Retinal pigment epithelial cell (primary cell): ENCODE measurements around the gene POLL.

Source experiments
- DNase-seq: peaks from one replicate; pipeline ENCODE4 v3.0.0-alpha.2; 2010; ENCODE audit warnings: low read depth
- H3K4me3 ChIP-seq: 2 replicates; pipeline ENCODE4 v1.5.1; 2011; ENCODE audit warnings: mild to moderate bottlenecking, low read length, control low read depth, moderate library complexity
- CTCF ChIP-seq: conservative IDR thresholded peaks from 2 replicates; pipeline ENCODE4 v1.5.1; 2011; ENCODE audit warnings: low read depth, low read length, control low read depth, inconsistent platforms

POLL gene

GRCh38 chr10:101563497-101564040 is 24.5 kb downstream of the POLL start:
- H3K4me3 ChIP-seq, result no peak overlapping the region
- DNase-seq, result no peak
- TF ChIP-seq CTCF, result no peak

GRCh38 chr10:101563007-101563406 is 25.1 kb downstream of the POLL start:
- no peak for DNase-seq
- no peak for TF ChIP-seq CTCF
- no peak overlapping the region for H3K4me3 ChIP-seq

- no peak for DNase-seq
- no peak overlapping the region for H3K4me3 ChIP-seq
- TF ChIP-seq CTCF, result no peak
These were observed 25.8 kb downstream of the POLL start for GRCh38 chr10:101562231-101562630.

GRCh38 chr10:101561068-101561915 is 26.8 kb downstream of the POLL start:
- TF ChIP-seq CTCF, result no peak
- DNase-seq, result no peak

GRCh38 chr10:101560298-101561067 is 27.6 kb downstream of the POLL start:
- no peak for TF ChIP-seq CTCF
- no peak for DNase-seq
- H3K4me3 ChIP-seq, result no peak overlapping the region

More at GRCh38 chr10:101561068-101561915, 26.8 kb downstream of the POLL start:
- no peak overlapping the region for H3K4me3 ChIP-seq

- TF ChIP-seq CTCF, result no peak
- no peak overlapping the region for H3K4me3 ChIP-seq
- no peak for DNase-seq
These were observed 28.3 kb downstream of the POLL start for GRCh38 chr10:101559596-101560297.
